Measurements from ENCODE around the gene ZC3HAV1.

Gene ZC3HAV1

GRCh38 chr7:139054101-139054500, 55.4 kb downstream of the ZC3HAV1 start:
- no peak overlapping the region for H3K27ac ChIP-seq (ENCODE audit: low read length)
- H3K4me3 ChIP-seq (ENCODE audit: low read depth in 1 of 2, low read length in 2 of 2): no peak overlapping the region
- H3K4me1 ChIP-seq (ENCODE audit: insufficient read depth, low read length): no peaks in the 10 kb centered on the region
- TF ChIP-seq, protein P1, sequence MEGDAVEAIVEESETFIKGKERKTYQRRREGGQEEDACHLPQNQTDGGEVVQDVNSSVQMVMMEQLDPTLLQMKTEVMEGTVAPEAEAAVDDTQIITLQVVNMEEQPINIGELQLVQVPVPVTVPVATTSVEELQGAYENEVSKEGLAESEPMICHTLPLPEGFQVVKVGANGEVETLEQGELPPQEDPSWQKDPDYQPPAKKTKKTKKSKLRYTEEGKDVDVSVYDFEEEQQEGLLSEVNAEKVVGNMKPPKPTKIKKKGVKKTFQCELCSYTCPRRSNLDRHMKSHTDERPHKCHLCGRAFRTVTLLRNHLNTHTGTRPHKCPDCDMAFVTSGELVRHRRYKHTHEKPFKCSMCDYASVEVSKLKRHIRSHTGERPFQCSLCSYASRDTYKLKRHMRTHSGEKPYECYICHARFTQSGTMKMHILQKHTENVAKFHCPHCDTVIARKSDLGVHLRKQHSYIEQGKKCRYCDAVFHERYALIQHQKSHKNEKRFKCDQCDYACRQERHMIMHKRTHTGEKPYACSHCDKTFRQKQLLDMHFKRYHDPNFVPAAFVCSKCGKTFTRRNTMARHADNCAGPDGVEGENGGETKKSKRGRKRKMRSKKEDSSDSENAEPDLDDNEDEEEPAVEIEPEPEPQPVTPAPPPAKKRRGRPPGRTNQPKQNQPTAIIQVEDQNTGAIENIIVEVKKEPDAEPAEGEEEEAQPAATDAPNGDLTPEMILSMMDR (IDR thresholded peaks at IDR 0.05; ENCODE audit: borderline replicate concordance, extremely low read depth, low read length, poor library complexity, severe bottlenecking): no peak
- TF ChIP-seq EZH2 (IDR thresholded peaks at IDR 0.05; ENCODE audit: borderline replicate concordance, low read depth, low read length, severe bottlenecking): no peak
- H4K20me1 ChIP-seq (ENCODE audit: insufficient read depth, low read length): peaks cover 22% of the 10 kb centered on the region
- ATAC-seq (ENCODE audit: insufficient read depth, low read depth) (no peak), DNase-seq (no peak)
- H3K9ac ChIP-seq (ENCODE audit: low read depth, low read length): no peak overlapping the region
- H3K79me2 ChIP-seq (ENCODE audit: insufficient read depth, low read length): peaks cover 18% of the 10 kb centered on the region
- no peak overlapping the region for H3K4me2 ChIP-seq (ENCODE audit: insufficient read depth, low read length)
- peaks cover 96% of the 10 kb centered on the region for H3K36me3 ChIP-seq (ENCODE audit: insufficient read depth, low read length)
- H2AFZ ChIP-seq (ENCODE audit: low read depth, low read length): no peak overlapping the region
- no peaks in the 10 kb centered on the region for H3K27me3 ChIP-seq (ENCODE audit: insufficient read depth, low read length, poor library complexity)
- no peaks in the 10 kb centered on the region for H3K9me3 ChIP-seq (ENCODE audit: insufficient read depth, low read length, severe bottlenecking)

DNA sequence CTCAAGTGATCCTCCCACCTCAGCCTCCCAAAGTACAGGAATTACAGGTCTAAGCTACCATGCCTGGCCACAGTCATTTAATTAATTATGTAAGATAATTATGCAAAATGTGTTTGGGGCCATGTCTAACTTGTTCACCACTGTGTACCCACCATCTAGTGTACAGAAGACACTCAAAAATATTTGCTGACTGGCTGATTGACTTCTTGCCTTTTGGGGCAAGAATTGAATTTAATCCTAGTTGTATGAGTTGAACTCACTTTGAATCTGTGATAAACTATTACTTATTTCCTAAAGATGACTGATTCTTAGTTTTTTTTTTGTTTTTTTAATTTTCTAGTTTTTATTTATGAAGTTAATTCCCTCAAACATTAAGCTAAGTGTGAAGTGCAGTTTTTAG, 57.9 kb downstream of the ZC3HAV1 start:
- Histone ChIP-seq H3K27ac (ENCODE audit: low read length) (no peak overlapping the region), H3K4me2 (ENCODE audit: insufficient read depth, low read length) (no peak overlapping the region), H3K4me3 (ENCODE audit: low read depth in 1 of 2, low read length in 2 of 2) (no peak overlapping the region), H3K79me2 (ENCODE audit: insufficient read depth, low read length) (peaks cover 11% of the 10 kb centered on the region), H3K9me3 (ENCODE audit: insufficient read depth, low read length, severe bottlenecking) (no peaks in the 10 kb centered on the region), H2AFZ (ENCODE audit: low read depth, low read length) (no peak overlapping the region), H3K4me1 (ENCODE audit: insufficient read depth, low read length) (no peaks in the 10 kb centered on the region), H4K20me1 (ENCODE audit: insufficient read depth, low read length) (peaks cover 18% of the 10 kb centered on the region), H3K9ac (ENCODE audit: low read depth, low read length) (no peak overlapping the region), H3K36me3 (ENCODE audit: insufficient read depth, low read length) (peaks cover 99% of the 10 kb centered on the region), H3K27me3 (ENCODE audit: insufficient read depth, low read length, poor library complexity) (no peaks in the 10 kb centered on the region)
- ATAC-seq (ENCODE audit: insufficient read depth, low read depth) (no peak), DNase-seq (no peak)
- no peak for TF ChIP-seq EZH2 (IDR thresholded peaks at IDR 0.05; ENCODE audit: borderline replicate concordance, low read depth, low read length, severe bottlenecking)
- TF ChIP-seq, protein P1 (IDR thresholded peaks at IDR 0.05; ENCODE audit: borderline replicate concordance, extremely low read depth, low read length, poor library complexity, severe bottlenecking): no peak

- H3K36me3 ChIP-seq (ENCODE audit: insufficient read depth, low read length): peaks cover 100% of the 10 kb centered on the region
Observed at GRCh38 chr7:139049936-139050335, 59.6 kb downstream of the ZC3HAV1 start.

More at GRCh38 chr7:139049936-139050335, 59.6 kb downstream of the ZC3HAV1 start:
- no peak overlapping the region for H3K4me2 ChIP-seq (ENCODE audit: insufficient read depth, low read length)
- no peaks in the 10 kb centered on the region for H3K27me3 ChIP-seq (ENCODE audit: insufficient read depth, low read length, poor library complexity)
- H3K4me3 ChIP-seq (ENCODE audit: low read depth in 1 of 2, low read length in 2 of 2): no peak overlapping the region
- no peak overlapping the region for H3K9ac ChIP-seq (ENCODE audit: low read depth, low read length)
- ATAC-seq (ENCODE audit: insufficient read depth, low read depth) (no peak), DNase-seq (no peak)
- no peaks in the 10 kb centered on the region for H3K4me1 ChIP-seq (ENCODE audit: insufficient read depth, low read length)
- peaks cover 6% of the 10 kb centered on the region; the same call in 1 of the 2 replicates for H3K79me2 ChIP-seq (ENCODE audit: insufficient read depth, low read length)
- H4K20me1 ChIP-seq (ENCODE audit: insufficient read depth, low read length): peaks cover 18% of the 10 kb centered on the region
- no peak overlapping the region for H2AFZ ChIP-seq (ENCODE audit: low read depth, low read length)
- TF ChIP-seq, protein P1 (IDR thresholded peaks at IDR 0.05; ENCODE audit: borderline replicate concordance, extremely low read depth, low read length, poor library complexity, severe bottlenecking): no peak
- TF ChIP-seq EZH2 (IDR thresholded peaks at IDR 0.05; ENCODE audit: borderline replicate concordance, low read depth, low read length, severe bottlenecking): no peak
- no peak overlapping the region for H3K27ac ChIP-seq (ENCODE audit: low read length)
- no peaks in the 10 kb centered on the region for H3K9me3 ChIP-seq (ENCODE audit: insufficient read depth, low read length, severe bottlenecking)
